HT-29 (cell line): ENCODE data around the gene EFR3B. TPM values are rescaled to one million over a fixed set of nuclear protein-coding genes. Genes with fewer than 3 reads are reported as not detected.
A peak's percentile ranks its signal among the peaks of the same experiment; 100 is the strongest.
"Not testable (repeated sequence)": the region's sequence is repeated elsewhere in the genome, so short reads cannot be mapped to it uniquely, and the experiment has no call there.

Source experiments
- DNase-seq: peaks from one replicate; pipeline ENCODE4 v3.0.0-alpha.2; 2015; ENCODE audit warnings: low spot score
- total RNA-seq: library from RNA; depleted of rRNA; stranded (reverse); fragments of >200 nt; shearing (Covaris generic); gene quantifications from 2 replicates; pipeline ENCODE4 v1.2.3, GENCODE V29; 2014

Gene EFR3B
- total RNA-seq, 1 experiment from 2014 or later: 0.05 TPM

- no peak for DNase-seq
Observed at GRCh38 chr2:25149646-25150045, 107.8 kb downstream of the EFR3B start.

- DNase-seq: not testable (repeated sequence)
Observed at GRCh38 chr2:25150993-25151392, 109.1 kb downstream of the EFR3B start.

- DNase-seq: no peak
Observed at GRCh38 chr2:25151718-25152117, 109.8 kb downstream of the EFR3B start.

- DNase-seq: no peak
Observed at GRCh38 chr2:25155401-25155800, 113.5 kb downstream of the EFR3B start.

- no peak for DNase-seq
Observed at GRCh38 chr2:25158096-25158852, 116.4 kb downstream of the EFR3B start.

GRCh38 chr2:25159949-25160348 is 118.1 kb downstream of the EFR3B start:
- no peak for DNase-seq

- no peak for DNase-seq
Observed at GRCh38 chr2:25160376-25160775, 118.5 kb downstream of the EFR3B start.

GRCh38 chr2:25161055-25161781 is 119.3 kb downstream of the EFR3B start:
- DNase-seq: no peak

GRCh38 chr2:25162061-25162460 is 120.2 kb downstream of the EFR3B start:
- DNase-seq: not testable (repeated sequence)

- no peak for DNase-seq
Observed at GRCh38 chr2:25164561-25164960, 122.7 kb downstream of the EFR3B start.

- peak; percentile 62 for DNase-seq
Observed at GRCh38 chr2:25165992-25166875, 124.4 kb downstream of the EFR3B start.

- no peak for DNase-seq
Observed at GRCh38 chr2:25168256-25169072, 126.6 kb downstream of the EFR3B start, which contains the start of gene POMC. POMC (minus strand) TSS chr2:25168580; CDS start chr2:25164772, 3,808 bp downstream.

- DNase-seq: no peak
Observed at GRCh38 chr2:25169073-25169470, 127.2 kb downstream of the EFR3B start.

GRCh38 chr2:25170888-25171287 is 129.0 kb downstream of the EFR3B start:
- no peak for DNase-seq

GRCh38 chr2:25173719-25174118 is 131.8 kb downstream of the EFR3B start:
- DNase-seq: no peak

- no peak for DNase-seq
Observed at GRCh38 chr2:25174192-25174861, 132.5 kb downstream of the EFR3B start.

GRCh38 chr2:25176138-25176537 is 134.3 kb downstream of the EFR3B start:
- DNase-seq: no peak

- no peak for DNase-seq
Observed at GRCh38 chr2:25176541-25177181, 134.8 kb downstream of the EFR3B start.

- DNase-seq: no peak
Observed at GRCh38 chr2:25177211-25177611, 135.3 kb downstream of the EFR3B start.

- DNase-seq: no peak
Observed at GRCh38 chr2:25178976-25179375, 137.1 kb downstream of the EFR3B start.
